GM19193 (cell line): ENCODE results near the gene RNF166.
A peak's percentile ranks its signal among the peaks of the same experiment; 100 is the strongest.

Experiments used
- POLR2A ChIP-seq: IDR thresholded peaks from 4 replicates; pipeline ENCODE4 v1.6.1; 2011; ENCODE audit not compliant: insufficient read depth, insufficient read length; ENCODE audit errors: extremely low read depth

Gene RNF166

DNA sequence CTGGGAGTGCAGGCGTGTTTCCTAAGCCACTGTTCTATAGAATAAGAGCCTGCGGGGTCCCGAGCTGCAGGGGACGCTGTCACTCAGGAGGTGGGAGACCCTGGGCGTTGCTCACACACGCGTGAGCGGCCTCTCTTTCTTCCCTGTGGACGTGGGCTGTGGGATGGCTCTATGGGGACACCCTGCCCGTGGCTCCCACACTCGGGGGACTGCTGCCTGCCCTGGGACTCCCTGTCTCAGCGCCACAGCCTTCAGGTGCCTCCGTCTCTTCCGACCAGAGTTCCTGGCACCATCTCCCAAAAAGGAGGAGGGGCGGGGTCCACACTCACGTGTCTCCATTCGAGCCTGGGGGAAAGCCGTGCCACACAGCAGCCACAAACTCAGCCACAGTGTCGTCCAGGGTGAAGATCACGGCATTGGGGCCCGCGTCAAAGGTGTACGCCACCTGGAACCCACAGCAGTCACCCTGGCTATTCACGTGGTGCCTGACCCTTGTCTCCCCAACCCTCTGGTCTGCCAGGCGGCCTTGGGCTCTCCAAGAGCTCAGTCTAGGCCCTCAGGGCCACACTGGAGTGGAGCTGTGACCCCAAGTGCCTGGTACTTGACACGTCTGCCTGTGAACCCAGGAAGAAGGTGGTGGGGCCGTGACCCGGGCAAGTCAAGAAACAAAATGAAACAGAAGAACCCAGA, 51.7 kb downstream of the RNF166 start:
- TF ChIP-seq POLR2A = no peak

DNA sequence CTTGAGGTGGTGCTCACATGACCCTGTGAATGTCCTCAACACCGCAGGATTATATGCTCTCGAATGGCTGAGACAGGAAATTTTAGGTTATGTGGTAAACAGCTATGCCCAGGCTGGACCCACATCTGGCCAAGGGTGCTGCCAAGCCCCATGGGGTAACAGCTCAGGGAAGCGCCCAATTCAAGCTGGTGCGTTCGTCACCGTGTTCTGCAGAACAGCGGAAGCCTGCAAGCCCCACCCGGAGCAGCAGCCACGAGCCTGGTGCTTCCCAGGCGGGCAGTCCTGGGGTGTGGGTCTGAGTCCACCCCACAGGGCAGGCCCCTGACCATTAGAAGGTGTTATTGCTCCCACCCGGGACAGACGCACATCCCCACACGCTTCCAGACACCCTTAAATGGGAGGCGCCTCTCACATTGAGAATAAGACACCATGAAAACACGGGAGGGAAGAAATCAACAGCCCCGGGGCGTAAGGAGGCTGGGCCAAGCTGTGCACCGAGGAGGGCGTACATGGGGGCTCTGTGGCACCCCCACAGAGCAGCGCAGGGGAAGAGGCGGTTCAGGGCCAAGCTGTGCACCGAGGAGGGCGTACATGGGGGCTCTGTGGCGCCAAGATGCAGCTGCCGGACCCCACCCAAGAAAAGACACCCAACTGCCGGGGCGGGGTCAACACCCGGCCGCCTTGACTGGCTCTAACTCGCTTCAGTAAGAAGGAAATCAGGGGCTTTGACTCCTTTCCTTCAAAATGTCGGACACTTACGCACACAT, 52.4 kb downstream of the RNF166 start:
- no peak for TF ChIP-seq POLR2A

DNA sequence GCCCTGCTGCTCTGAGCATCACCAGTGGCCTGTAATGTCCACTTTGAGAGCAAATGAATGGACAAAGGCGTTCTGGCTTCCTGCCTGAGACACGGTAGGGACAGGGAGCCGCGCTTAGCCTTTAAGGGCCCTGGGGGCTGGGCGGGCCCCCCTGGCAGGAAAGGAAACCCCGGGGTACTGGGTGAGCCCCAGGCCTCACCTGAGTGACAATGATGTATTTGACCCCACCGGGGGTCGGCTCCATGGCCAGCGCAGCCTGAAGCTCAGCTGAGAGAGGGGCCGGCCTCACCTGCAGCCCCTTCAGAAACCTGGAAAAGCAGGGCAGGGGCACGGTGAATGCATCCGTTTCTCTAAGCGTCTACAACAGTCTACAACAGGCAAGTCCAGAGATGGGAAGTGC, 53.1 kb downstream of the RNF166 start:
- TF ChIP-seq POLR2A = no peak

DNA sequence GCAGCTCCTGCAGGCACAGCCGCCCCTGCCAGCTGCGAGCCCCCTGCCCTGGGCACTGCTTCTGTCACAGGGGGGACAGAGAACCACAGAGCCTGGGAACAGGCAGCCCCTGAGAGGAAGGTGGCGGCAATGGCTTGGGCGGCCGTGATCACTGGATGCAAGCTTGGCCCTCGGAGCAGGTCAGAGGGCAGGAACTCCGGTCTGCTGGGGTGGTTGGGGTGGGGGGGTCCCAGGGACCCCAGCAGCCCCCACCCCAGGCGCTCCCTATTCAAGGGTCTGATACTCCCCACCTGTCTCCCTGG, 53.5 kb downstream of the RNF166 start:
- TF ChIP-seq POLR2A = no peak

DNA sequence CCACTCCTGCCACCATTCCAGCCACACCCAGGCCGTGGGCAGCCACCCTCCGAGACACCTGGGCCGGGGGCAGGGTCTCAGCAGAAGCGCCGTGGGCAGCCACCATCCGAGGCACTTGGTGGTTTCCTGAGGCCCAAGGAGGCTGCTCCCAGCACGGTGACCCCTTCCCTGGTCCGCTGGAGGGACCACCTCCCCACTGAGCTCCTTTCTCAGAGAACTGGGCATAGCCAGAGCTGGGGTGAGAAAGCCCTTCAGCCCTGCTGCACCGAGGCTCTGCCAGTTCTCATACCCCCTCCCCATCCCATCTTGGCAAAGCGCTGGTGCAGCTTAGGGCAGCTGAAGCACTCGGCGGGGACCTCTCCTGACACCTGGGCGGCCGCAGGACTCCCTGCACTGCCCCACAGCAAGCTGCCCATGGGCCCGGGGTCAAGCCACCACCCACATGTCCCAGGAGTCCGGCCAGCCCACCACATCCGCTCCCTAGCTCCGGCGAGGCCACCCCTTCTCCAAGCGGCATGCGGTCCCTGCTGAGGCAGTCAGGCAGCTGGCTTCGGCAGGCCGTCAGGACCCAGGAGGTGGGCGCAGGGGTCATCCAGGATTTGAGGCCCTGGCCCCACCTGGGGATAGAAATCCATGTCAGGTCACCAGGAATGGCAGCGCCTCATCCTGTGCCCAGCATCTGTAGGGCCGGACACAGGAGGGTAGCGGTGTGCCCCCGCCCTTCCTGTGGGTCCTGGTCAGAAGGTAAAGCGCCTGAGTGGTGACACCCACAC, 54.0 kb downstream of the RNF166 start:
- no peak for TF ChIP-seq POLR2A

DNA sequence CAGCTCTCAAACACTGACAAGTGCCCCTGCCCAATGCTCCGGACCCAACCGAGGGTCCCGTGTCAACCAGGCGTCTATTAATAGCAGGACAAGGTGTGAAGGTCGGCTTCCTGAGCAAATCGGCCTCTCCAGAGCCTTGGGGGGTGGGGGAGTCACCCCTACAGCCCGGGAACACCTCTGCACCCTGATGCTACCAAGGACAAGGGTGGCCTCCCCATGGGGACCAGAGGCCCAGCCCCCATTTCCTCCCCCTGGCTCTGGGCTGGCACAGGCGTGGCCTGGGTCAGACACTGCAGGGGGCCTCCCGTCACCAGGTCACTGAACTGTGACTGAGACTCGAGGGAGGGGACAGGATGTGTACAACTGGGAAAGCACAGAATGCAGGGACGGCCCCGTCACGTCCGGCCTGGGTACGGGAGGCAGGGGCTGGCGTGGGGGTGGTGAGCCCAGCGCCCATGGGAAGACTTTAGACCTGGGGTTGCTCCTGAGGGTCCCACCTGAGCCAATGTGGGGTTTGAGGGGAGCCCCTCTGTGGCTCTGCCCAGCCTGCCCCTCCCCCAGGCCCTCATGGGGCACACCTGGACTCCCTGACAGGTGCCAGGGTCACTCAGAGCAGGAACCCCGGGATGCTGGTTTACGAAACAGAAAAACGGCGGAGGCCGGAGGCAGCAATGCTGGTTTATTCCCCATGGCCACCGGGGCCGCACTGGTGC, 54.8 kb downstream of the RNF166 start:
- peak; percentile 63 for TF ChIP-seq POLR2A

DNA sequence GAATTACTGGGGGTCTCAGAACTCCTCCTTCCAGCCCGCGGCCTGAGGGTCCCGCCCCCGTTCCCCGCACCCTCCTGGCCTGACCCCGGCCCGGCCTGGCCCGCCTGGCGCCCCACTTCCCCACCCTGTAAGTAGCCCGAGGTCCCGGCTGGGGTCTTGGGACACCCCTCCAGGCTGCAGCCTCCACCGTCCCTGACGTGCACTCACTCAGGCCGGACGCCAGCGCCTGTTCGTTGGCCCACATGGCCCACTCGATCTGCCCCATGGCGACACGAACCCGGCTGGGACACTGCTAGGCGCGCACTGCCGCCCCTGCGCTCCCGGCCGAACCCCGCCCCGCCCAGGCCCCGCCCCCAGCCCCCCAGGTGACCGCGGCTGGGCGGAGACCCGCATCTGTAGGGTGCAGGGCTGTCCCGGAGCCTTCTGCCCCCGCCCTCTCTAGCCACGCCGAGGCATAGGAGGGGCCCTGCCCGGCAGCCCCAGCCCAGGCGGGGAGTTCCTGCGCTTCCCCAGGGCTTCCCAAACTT, 55.4 kb downstream of the RNF166 start, which contains the start of gene CYBA:
CYBA (minus strand) TSS at position 305 of the 527 bp plus-strand sequence; CDS start at position 265, 40 bp downstream.
- peak; percentile 93 for TF ChIP-seq POLR2A

DNA sequence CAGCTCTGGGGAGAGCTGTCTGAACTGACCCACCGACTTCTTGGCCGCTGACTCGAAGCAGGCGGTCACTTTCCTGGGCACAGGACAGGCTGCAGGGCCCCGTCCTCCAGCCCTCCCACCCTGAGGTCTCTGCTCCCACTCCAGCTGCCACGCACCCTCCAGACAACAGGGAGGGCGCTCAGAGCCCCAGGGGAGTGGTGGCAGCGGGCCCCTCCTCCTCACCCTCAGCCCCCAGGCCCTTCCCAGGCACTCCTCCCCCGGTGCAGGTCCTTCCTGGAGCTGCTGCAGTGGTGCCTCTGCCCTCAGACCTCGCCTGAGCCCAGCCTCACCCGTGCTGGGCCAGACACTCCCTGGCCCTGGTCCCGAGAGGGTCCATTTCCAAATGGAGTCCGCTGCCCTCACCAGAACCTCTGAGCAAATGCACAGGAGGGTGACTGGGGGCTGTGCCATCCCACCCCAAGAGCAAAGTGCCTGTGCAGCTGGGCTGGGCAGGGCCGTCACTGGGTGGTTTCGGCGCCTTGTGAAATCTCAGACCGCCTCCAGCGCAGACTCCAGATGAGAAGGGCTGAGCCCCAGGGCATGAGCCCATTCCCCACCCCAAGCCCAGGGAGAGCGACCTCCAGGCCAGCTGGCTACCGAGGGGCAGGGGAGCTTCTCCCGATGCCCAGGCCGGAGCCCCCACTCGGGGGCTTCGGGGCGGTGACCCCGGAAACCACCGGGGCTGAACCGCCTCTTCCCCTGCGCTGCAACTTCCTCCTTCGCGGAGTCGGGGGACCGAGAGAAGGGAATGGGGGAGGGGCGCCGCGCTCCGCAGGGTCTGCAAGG, 56.1 kb downstream of the RNF166 start:
- TF ChIP-seq POLR2A = no peak

DNA sequence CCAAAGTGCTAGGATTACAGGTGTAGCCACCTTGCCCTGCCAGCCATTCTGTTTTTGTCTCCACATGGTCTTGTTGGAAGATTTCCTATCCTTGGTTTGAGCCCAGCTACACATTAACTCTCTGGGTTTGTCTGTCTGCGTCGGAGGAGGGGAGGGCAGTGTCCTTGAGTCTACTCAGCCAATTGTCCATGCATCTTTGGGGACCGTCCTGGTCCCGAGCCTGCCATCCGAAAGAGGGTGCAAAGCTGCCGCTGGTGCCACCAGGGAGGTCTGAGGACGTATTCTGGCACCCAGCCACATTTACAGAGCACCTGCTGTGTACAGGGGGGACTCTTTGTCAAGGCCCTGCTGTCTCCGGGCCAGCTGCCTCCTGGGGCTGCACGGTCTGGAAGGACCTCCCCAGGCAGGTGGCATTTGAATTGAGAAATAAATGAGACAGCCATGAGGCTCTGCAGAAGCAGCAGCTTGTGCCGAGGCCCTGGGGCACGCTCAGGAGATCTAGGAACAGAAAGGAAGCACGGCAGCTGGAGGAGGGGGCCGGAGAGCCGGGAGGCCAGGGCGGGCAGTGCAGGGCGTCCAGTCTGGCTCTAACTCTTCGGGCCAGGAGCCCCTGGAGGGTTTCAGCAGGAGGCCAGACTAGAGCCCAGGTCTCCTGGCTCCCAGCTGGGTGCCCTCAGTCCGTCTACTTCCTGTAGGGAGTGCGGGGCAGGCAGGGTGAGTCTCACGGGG, 56.8 kb downstream of the RNF166 start:
- TF ChIP-seq POLR2A = no peak

DNA sequence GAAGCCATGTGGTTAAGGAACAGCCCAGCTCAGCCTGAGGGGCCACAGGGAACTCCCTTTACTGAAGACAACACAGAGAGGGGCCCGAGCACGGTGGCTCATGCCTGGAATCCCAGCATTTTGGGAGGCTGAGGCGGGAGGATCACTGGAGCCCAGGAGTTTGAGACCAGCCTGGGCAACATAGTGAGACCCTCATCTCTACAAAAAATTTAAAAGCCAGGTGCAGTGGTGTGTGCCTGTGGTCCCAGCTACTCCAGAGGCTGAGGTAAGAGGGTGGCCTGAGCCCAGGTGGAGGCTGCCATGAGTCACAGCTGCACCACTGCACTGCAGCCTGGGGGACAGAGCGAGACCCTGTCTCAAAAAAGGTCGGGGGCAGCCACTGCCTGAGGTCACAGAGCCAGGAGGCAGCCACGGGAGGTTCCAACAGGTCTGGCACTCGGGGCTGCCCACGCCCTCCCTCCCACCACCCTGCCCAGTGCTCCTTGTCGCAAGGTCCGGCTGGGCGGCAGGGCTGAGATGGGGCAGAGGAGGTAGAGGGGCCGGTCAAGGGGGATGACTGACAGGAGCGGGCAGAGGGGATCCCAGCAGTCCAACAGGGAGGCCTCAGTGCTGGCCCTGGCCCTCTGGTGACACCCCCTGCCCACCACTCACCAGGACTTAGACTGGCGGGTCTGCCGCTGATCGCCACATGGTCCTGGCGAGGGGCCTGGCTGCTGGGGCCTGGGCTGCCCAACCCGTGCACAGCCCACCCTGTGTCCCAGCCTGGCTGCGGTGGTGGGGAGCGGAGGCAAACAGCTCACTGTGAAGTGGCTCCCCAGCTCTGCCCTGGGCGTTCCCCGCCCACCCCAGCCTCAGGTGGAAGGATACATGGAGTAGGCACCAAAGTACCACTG, 58.8 kb downstream of the RNF166 start:
- TF ChIP-seq POLR2A = no peak
